Fibroblast of villous mesenchyme (primary cell): ENCODE data around the gene DOCK4. TPM values are rescaled to one million over a fixed set of nuclear protein-coding genes. Genes with fewer than 3 reads are reported as not detected.

ENCODE experiments used
- DNase-seq: peaks from one replicate; pipeline ENCODE4 v3.0.0-alpha.2; 2010; ENCODE audit warnings: low read depth
- H3K4me3 ChIP-seq: 2 replicates; pipeline ENCODE4 v1.5.1; 2011; ENCODE audit warnings: low read depth, mild to moderate bottlenecking, low read length
- CTCF ChIP-seq: IDR thresholded peaks from 2 replicates; pipeline ENCODE4 v1.5.1; 2012; ENCODE audit warnings: low read depth, mild to moderate bottlenecking, low read length; ENCODE audit not compliant: insufficient read depth
- total RNA-seq: library from RNA; depleted of rRNA; stranded (reverse); fragments of >200 nt; gene quantifications from 2 replicates; pipeline ENCODE4 v1.2.3, GENCODE V29; 2012

DOCK4 gene
- total RNA-seq, 1 donor: 43.6 TPM

DNA sequence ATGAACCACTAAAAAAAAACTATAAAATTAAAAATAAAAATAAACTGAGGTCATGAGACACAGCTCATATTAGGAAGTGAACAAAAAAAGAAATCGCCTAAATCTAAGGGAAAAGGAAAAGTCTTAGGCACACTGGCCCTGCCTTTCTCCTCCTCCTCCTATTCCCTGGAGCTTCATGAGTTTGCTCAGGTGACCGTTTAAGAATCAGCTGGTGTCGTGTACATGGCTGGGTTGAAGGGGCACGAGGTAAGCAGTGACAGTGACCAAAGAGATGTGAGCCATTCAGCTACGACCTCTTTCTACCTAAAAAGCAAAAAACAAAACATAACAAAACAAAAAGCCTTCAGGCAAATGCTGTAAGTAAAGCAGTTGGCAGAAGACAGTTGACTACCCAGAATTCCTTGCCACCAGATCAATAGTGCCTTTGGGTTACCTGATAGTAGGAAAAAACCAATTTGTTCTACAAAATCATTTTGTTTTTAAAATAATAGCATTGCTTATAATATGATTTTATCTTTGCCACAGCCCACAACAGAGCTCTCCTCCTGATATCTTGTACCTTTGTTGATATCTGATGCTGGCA is 135.4 kb downstream of the DOCK4 start:
- H3K4me3 ChIP-seq: no peak overlapping the region
- DNase-seq: no peak
- no peak for TF ChIP-seq CTCF

DNA sequence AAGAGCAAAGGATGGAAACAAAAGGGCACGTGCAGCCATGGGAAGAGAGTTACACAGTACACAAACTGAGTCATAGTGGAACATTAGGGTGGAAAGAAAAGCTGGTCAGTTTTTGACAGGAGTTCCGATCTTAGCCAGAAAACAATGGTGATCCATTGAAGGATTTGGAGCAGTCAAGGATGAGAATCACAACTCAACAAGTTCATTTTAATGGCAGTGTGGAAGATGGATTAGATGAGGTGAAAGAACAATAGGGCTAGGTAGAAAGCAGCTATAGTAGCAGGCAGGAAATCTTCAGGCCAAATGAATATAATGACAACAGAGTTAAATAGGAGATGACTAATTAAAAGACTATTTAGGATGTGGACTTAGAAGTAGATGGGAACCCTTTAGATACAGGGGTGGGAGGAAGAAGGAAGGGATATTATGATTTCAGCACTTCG is 136.3 kb downstream of the DOCK4 start:
- peak; percentile 46 for DNase-seq
- no peak overlapping the region for H3K4me3 ChIP-seq
- TF ChIP-seq CTCF: no peak

- TF ChIP-seq CTCF: no peak
- no peak overlapping the region for H3K4me3 ChIP-seq
- no peak for DNase-seq
These were observed 137.2 kb downstream of the DOCK4 start for GRCh38 chr7:112068967-112069366.

GRCh38 chr7:112067632-112068540 is 138.3 kb downstream of the DOCK4 start:
- H3K4me3 ChIP-seq: no peak overlapping the region
- no peak for TF ChIP-seq CTCF
- peak; percentile 52 for DNase-seq

GRCh38 chr7:112067200-112067599 is 139.0 kb downstream of the DOCK4 start:
- DNase-seq: no peak
- no peak overlapping the region for H3K4me3 ChIP-seq
- TF ChIP-seq CTCF: no peak

- no peak for TF ChIP-seq CTCF
- DNase-seq: no peak
- H3K4me3 ChIP-seq: no peak overlapping the region
These were observed 140.4 kb downstream of the DOCK4 start for GRCh38 chr7:112065758-112066157.
